GM21619 (cell line): ENCODE measurements around the gene PCDHGB4.
"Not testable (repeated sequence)": the region's sequence is repeated elsewhere in the genome, so short reads cannot be mapped to it uniquely, and the experiment has no call there.

Experiments used
- ATAC-seq: cut with Tn5 transposase; IDR thresholded peaks from one replicate; pipeline ENCODE4 v1.9.1; 2021; ENCODE audit not compliant: unreplicated experiment

Gene PCDHGB4

DNA sequence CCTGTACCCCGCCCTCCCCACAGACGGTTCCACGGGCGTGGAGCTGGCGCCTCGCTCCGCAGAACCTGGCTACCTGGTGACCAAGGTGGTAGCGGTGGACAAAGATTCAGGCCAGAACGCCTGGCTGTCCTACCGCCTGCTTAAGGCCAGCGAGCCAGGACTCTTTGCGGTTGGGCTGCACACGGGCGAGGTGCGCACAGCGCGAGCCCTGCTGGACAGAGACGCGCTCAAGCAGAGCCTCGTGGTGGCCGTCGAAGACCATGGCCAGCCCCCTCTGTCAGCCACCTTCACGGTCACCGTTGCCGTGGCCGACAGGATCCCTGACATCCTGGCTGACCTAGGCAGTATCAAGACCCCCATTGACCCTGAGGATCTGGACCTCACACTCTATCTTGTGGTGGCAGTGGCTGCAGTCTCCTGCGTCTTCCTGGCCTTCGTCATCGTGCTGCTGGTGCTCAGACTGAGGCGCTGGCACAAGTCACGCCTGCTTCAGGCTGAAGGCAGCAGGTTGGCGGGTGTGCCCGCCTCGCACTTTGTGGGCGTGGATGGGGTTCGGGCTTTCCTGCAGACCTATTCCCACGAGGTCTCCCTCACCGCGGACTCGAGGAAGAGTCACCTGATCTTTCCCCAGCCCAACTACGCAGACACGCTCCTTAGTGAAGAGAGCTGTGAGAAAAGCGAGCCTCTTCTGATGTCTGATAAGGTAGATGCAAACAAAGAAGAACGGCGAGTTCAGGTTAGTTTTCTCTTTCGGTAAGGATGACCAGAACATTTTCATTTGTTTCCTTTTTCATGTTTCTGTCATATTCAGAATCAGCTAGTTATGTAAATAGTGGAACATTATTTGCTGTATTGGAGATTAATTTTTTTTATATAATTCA lies 21.2 kb upstream of the PCDHGB4 start:
- ATAC-seq, result no peak

DNA sequence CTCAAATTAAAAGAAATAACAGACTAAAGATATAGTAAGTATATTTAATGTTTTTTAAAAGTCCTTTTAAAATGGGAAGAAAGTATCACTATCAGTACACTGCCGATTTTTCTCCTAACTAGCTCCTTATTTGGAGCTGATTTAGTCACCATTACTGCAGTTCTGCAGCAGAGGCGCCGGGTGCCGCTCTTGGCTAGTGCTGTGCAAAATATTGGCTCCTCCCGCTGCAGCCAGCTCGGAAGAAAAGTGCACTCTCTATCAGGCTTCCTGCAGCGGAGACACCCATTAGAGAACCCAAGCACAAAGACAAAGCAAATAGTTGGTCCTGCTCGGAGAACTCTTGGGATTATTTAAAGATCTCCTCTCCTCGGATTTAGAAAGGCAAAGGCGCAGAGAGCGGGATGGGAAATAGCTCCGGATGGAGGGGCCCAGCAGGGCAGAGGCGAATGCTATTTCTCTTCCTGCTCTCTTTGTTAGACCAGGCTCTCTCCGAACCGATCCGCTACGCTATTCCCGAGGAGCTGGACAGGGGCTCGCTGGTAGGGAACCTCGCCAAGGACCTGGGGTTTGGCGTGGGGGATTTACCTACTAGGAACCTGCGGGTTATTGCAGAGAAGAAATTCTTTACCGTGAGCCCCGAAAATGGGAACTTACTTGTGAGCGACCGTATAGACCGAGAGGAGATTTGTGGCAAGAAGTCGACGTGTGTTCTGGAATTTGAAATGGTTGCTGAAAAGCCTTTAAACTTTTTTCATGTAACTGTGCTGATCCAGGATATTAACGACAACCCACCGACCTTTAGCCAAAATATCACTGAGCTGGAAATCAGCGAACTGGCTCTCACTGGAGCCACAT lies 17.3 kb upstream of the PCDHGB4 start, which contains the start of gene PCDHGB3:
PCDHGB3 (plus strand) TSS at position 249 of the 855 bp plus-strand sequence; CDS start at position 402, 153 bp downstream.
- peak; percentile 97 for ATAC-seq

DNA sequence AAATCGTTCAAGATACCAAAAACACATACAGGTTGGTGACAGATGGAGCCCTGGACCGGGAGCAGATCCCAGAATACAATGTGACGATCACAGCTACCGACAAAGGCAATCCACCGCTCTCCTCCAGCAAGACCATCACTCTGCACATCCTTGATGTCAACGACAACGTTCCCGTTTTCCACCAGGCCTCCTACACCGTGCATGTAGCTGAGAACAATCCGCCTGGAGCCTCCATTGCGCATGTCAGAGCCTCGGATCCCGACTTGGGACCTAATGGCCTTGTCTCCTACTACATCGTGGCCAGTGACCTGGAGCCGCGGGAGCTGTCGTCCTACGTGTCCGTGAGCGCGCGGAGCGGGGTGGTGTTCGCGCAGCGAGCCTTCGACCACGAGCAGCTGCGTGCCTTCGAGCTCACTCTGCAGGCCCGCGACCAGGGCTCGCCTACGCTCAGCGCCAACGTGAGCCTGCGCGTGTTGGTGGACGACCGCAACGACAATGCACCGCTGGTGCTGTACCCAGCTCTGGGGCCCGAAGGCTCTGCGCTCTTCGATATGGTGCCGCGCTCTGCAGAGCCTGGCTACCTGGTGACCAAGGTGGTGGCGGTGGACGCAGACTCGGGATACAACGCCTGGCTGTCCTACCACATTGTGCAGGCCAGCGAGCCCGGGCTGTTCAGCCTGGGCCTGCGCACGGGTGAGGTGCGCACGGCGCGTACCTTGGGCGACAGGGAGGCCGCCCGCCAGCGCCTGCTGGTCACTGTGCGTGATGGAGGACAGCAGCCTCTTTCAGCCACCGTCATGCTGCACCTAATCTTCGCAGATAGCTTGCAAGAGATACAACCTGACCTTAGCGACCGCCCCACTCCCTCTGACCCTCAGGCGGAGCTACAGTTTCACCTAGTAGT lies 15.7 kb upstream of the PCDHGB4 start:
- ATAC-seq, result no peak

DNA sequence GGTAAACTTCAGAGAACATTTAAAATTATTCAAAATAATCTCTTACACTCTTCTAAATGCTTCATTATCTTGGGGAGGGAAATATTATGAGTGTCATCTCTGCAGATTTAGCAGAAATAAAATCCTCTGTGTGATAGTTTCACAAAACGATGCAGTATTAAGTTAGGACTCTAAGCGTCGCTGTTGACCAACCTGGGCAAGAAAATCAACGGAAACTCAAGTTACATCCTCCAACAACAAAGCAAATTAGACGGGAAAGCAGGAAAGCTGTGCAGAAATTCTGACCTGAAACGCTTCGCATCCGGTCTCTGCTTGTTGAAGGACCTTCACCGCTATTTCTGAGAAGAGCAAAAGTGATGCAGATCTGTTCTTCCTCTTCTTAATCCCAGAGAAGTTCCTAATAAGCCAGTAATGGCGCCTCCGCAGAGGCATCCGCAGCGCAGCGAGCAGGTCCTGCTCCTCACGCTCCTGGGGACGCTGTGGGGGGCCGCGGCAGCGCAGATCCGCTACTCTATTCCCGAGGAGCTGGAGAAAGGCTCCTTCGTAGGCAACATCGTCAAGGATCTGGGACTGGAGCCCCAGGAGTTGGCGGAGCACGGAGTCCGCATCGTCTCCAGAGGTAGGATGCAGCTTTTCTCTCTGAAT lies 13.7 kb upstream of the PCDHGB4 start, which contains the start of gene PCDHGA6:
PCDHGA6 (plus strand) TSS at position 219 of the 645 bp plus-strand sequence; CDS start at position 412, 193 bp downstream.
- ATAC-seq, result no peak

DNA sequence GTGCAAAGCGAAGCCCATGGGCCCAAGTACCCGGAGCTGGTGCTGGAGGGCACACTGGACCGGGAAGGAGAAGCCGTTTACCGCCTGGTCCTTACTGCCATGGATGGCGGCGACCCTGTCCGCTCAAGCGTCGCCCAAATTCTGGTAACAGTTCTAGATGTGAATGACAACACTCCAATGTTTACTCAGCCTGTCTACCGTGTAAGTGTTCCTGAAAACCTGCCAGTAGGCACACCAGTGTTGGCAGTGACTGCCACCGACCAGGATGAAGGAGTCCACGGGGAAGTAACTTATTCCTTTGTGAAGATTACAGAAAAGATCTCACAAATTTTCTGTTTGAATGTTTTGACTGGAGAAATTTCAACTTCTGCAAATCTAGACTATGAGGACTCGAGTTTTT lies 12.9 kb upstream of the PCDHGB4 start:
- no peak for ATAC-seq

DNA sequence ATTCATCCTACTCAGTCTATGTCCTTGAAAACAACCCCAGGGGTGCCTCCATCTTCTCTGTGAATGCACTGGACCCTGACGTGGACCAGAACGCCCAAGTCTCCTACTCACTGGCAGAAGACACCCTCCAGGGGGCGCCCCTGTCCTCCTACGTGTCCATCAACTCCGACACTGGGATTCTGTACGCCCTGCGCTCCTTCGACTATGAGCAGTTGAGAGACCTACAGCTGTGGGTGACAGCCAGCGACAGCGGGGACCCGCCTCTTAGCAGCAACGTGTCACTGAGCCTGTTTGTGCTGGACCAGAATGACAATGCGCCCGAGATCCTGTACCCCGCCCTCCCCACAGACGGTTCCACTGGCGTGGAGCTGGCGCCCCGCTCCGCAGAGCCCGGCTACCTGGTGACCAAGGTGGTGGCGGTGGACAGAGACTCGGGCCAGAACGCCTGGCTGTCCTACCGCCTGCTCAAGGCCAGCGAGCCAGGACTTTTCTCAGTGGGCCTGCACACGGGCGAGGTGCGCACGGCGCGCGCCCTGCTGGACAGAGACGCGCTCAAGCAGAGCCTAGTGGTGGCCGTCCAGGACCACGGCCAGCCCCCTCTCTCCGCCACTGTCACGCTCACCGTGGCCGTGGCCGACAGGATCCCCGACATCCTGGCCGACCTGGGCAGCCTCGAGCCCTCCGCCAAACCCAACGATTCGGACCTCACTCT lies 11.9 kb upstream of the PCDHGB4 start:
- ATAC-seq, result not testable (repeated sequence)

DNA sequence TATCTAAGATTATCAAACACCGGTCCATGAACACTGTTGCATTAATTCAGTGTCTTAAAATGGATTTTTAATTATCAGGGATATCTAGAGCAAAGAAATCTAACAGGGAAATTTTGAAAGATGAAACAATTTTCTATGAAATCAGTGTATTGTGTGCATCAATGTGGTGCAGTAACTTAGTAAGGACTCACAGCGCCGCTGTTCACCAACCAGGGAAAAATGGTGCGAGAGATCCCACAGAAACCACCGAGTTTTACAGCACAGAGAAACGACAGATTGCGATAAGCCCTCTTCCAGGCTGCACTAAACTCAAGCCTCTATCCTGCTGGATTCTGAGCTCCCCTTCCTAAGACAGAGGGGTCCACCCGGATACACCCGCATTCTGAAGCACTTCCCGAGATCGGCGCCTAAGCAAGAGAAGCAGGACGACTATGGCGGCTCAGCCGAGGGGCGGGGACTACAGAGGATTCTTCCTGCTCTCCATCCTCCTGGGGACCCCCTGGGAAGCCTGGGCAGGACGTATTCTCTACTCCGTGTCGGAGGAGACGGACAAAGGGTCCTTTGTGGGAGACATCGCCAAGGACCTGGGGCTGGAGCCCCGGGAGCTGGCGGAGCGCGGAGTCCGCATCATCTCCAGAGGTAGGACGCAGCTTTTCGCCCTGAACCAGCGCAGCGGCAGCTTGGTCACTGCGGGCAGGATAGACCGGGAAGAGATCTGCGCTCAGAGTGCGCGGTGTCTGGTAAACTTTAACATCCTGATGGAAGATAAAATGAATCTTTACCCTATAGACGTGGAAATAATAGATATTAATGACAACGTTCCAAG lies 4.8 kb upstream of the PCDHGB4 start, which contains the start of gene PCDHGA7:
PCDHGA7 (plus strand) TSS at position 274 of the 826 bp plus-strand sequence; CDS start at position 432, 158 bp downstream.
- ATAC-seq, result no peak

DNA sequence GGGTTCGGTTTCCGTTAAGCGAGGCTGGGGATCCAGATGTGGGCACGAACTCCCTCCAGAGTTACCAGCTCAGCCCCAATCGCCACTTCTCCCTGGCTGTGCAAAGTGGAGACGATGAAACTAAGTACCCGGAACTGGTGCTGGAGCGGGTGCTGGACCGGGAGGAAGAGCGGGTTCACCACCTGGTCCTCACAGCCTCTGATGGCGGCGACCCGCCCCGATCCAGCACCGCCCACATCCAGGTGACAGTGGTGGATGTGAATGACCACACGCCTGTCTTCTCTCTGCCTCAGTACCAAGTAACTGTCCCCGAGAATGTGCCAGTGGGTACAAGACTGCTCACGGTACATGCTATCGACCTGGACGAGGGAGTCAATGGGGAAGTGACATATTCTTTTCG lies 4.2 kb upstream of the PCDHGB4 start:
- no peak for ATAC-seq

DNA sequence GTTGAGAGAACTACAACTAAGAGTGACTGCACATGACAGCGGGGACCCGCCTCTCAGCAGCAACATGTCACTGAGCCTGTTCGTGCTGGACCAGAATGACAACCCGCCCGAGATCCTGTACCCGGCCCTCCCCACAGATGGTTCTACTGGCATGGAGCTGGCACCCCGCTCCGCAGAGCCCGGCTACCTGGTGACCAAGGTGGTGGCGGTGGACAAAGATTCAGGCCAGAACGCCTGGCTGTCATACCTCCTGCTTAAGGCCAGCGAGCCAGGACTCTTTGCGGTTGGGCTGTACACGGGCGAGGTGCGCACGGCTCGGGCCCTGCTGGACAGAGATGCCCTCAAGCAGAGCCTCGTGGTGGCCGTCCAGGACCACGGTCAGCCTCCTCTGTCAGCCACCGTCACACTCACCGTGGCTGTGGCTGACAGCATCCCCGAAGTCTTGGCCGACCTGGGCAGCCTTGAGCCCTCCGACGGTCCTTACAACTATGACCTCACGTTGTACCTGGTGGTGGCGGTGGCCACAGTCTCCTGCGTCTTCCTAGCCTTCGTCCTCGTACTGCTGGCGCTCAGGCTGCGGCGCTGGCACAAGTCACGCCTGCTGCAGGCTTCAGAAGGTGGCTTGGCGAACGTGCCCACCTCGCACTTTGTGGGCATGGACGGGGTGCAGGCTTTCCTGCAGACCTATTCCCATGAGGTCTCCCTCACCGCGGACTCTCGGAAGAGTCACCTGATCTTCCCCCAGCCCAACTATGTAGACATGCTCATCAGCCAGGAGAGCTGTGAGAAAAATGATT lies 2.8 kb upstream of the PCDHGB4 start:
- ATAC-seq, result no peak

DNA sequence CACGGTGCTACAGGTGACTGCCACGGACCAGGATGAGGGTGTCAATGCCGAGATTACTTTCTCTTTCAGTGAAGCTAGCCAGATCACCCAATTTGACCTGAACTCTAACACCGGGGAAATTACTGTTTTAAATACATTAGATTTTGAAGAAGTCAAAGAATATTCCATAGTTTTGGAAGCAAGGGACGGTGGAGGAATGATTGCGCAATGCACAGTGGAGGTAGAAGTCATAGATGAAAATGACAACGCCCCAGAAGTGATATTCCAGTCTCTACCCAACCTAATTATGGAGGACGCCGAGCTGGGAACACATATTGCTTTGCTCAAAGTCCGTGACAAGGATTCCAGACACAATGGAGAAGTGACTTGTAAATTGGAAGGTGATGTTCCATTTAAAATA lies 1.2 kb downstream of the PCDHGB4 start:
- no peak for ATAC-seq

DNA sequence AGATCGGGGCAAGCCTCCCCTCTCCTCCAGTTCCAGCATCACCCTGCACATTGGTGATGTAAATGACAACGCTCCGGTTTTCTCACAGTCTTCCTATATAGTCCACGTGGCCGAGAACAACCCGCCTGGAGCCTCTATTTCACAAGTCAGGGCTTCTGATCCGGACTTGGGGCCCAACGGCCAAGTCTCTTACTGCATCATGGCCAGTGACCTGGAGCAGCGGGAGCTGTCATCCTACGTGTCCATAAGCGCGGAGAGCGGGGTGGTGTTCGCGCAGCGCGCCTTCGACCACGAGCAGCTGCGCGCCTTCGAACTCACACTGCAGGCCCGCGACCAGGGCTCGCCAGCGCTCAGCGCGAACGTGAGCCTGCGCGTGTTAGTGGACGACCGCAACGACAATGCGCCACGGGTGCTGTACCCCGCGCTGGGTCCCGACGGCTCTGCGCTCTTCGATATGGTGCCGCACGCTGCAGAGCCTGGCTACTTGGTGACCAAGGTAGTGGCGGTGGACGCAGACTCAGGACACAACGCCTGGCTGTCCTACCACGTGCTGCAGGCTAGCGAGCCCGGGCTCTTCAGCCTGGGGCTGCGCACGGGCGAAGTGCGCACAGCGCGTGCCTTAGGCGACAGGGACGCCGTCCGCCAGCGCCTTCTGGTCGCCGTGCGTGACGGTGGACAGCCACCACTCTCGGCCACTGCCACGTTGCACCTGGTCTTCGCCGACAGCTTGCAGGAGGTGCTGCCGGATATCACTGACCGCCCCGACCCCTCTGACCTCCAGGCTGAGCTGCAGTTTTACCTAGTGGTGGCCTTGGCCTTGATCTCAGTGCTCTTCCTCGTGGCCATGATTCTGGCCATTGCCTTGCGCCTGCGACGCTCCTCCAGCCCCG lies 1.9 kb downstream of the PCDHGB4 start:
- no peak for ATAC-seq

DNA sequence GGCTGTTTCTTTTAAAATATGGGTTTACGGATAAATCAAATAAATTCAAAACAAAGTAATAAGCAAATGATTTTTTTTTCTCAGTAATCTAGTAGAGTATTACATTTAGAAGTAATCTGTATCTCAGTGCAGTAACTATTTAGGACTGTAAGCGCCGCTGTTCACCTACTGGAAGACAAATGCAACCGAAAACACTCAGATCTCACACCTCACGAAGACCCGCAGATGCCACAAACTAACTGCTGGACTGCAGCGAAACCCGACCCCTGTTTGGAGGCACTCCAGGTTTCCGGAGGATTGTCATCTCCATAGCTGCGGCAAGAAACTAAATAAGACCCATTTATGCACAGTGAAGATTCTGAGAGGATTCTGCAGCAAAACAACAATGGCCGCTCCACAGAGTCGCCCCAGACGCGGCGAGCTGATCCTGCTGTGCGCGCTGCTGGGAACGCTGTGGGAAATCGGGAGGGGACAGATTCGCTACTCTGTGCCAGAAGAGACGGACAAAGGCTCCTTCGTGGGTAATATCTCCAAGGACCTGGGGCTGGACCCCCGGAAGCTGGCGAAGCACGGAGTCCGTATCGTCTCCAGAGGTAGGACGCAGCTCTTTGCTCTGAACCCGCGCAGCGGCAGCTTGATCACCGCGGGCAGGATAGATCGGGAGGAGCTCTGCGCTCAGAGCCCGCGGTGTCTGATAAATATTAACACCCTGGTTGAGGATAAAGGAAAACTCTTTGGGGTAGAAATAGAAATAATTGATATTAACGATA lies 5.1 kb downstream of the PCDHGB4 start, which contains the start of gene PCDHGA8:
PCDHGA8 (plus strand) TSS at position 205 of the 770 bp plus-strand sequence; CDS start at position 386, 181 bp downstream.
- no peak for ATAC-seq

DNA sequence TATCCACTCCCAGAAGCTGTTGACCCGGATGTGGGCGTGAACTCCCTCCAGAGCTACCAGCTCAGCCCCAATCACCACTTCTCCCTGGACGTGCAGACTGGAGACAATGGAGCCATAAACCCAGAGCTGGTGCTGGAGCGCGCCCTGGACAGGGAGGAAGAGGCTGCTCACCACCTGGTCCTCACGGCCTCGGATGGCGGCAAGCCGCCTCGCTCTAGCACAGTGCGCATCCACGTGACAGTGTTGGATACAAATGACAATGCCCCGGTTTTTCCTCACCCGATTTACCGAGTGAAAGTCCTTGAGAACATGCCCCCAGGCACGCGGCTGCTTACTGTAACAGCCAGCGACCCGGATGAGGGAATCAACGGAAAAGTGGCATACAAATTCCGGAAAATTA lies 5.8 kb downstream of the PCDHGB4 start:
- no peak for ATAC-seq

DNA sequence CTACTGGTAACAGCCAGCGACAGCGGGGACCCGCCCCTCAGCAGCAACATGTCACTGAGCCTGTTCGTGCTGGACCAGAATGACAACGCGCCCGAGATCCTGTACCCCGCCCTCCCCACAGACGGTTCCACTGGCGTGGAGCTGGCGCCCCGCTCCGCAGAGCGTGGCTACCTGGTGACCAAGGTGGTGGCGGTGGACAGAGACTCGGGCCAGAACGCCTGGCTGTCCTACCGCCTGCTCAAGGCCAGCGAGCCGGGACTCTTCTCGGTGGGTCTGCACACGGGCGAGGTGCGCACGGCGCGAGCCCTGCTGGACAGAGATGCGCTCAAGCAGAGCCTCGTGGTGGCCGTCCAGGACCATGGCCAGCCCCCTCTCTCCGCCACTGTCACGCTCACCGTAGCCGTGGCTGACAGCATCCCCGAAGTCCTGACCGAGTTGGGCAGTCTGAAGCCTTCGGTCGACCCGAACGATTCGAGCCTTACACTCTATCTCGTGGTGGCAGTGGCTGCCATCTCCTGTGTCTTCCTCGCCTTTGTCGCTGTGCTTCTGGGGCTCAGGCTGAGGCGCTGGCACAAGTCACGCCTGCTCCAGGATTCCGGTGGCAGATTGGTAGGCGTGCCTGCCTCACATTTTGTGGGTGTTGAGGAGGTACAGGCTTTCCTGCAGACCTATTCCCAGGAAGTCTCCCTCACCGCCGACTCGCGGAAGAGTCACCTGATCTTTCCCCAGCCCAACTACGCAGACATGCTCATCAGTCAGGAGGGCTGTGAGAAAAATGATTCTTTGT lies 7.1 kb downstream of the PCDHGB4 start:
- not testable (repeated sequence) for ATAC-seq
